ENCODE measurements around the gene ADGRV1.

GRCh38 chr5:91076138-91076537 is 517.5 kb downstream of the ADGRV1 start:
- TF ChIP-seq POLR2A (IDR thresholded peaks at IDR 0.05; ENCODE audit: low read depth, low read length) (no peak), TAF1 (IDR thresholded peaks at IDR 0.05; ENCODE audit: borderline replicate concordance, low read depth, low read length) (no peak), POLR2AphosphoS5 (IDR thresholded peaks at IDR 0.05; ENCODE audit: low read depth, low read length) (no peak)
